Endodermal cell (in vitro differentiated cells): ENCODE results near the gene NRXN3. TPM values are rescaled to one million over a fixed set of nuclear protein-coding genes. Genes with fewer than 3 reads are reported as not detected.

Source experiments
- DNase-seq: peaks from one replicate; pipeline ENCODE4 v3.0.0-alpha.2; 2017
- H3K27ac ChIP-seq: 2 replicates; pipeline ENCODE4 v1.5.1; 2013; ENCODE audit warnings: mild to moderate bottlenecking, low read depth, low read length, moderate library complexity
- H3K27me3 ChIP-seq: 2 replicates; pipeline ENCODE4 v1.6.1; 2013; ENCODE audit warnings: mild to moderate bottlenecking, low read length, moderate library complexity; ENCODE audit not compliant: insufficient read depth, control insufficient read depth, poor library complexity, severe bottlenecking
- H3K36me3 ChIP-seq: 2 replicates; pipeline ENCODE4 v1.7.0; 2013; ENCODE audit warnings: mild to moderate bottlenecking, low read length, moderate library complexity; ENCODE audit not compliant: control insufficient read depth, insufficient read depth
- H3K4me1 ChIP-seq: one replicate; pipeline ENCODE4 v1.7.0; 2013; ENCODE audit warnings: low read length; ENCODE audit not compliant: control insufficient read depth, insufficient read depth
- H3K4me3 ChIP-seq: 2 replicates; pipeline ENCODE4 v1.5.1; 2013; ENCODE audit warnings: mild to moderate bottlenecking, low read length, moderate library complexity
- H3K9ac ChIP-seq: 2 replicates; pipeline ENCODE4 v1.6.1; 2013; ENCODE audit warnings: mild to moderate bottlenecking, low read length, moderate library complexity; ENCODE audit not compliant: poor library complexity, severe bottlenecking; ENCODE audit errors: extremely low read depth
- H3K9me3 ChIP-seq: 2 replicates; pipeline ENCODE4 v1.6.1; 2013; ENCODE audit warnings: mild to moderate bottlenecking, low read length, moderate library complexity; ENCODE audit not compliant: control insufficient read depth
- H3K27ac Mint-ChIP-seq: 2 replicates; pipeline ENCODE4 v1.8.0; 2020; ENCODE audit warnings: mixed read lengths
- H3K27me3 Mint-ChIP-seq: 2 replicates; pipeline ENCODE4 v1.8.0; 2021; ENCODE audit warnings: mild to moderate bottlenecking, mixed read lengths; ENCODE audit not compliant: insufficient read depth
- H3K36me3 Mint-ChIP-seq: 2 replicates; pipeline ENCODE4 v1.8.0; 2020; ENCODE audit warnings: low read depth, mixed read lengths
- H3K4me1 Mint-ChIP-seq: 2 replicates; pipeline ENCODE4 v1.8.0; 2020; ENCODE audit warnings: mixed read lengths
- H3K4me3 Mint-ChIP-seq: 2 replicates; pipeline ENCODE4 v1.8.0; 2020; ENCODE audit warnings: mild to moderate bottlenecking, moderate library complexity, mixed read lengths
- H3K9me3 Mint-ChIP-seq: 2 replicates; pipeline ENCODE4 v1.8.0; 2020; ENCODE audit warnings: mild to moderate bottlenecking, mixed read lengths
- CTCF ChIP-seq: fragments of 200-600 bp; sonication (generic); conservative IDR thresholded peaks from 2 replicates; pipeline ENCODE4 v1.5.0; 2021; ENCODE audit warnings: antibody characterized with exemption, mild to moderate bottlenecking
- WGBS, 2 experiments: methylation state at CpG; one replicate each; pipeline versions ENCODE4 v1.1.5 to v1.1.7; 2013; ENCODE audit warnings: missing lambda C conversion rate in 2 of 2, mixed read lengths in 1 of 2; ENCODE audit not compliant: insufficient coverage in 1 of 2, insufficient read length in 1 of 2; 5-methylcytosine and 5-hydroxymethylcytosine counted together
- total RNA-seq, 2 donors: library from RNA; stranded (reverse); fragmentation: NEBNext Ultra II Directional in 1 of 2; extraction: Animal tissue kit (Norgen Biotek cat#: 25700) in 1 of 2; gene quantifications; 2 replicates in 1 of 2; 3 replicates in 1 of 2; pipeline ENCODE4 v1.2.1, GENCODE V29; 2021

Gene NRXN3
- total RNA-seq, 2 donors from 2014 or later: 20.9 to 21.4 TPM

GRCh38 chr14:78710963-78711362 lies 540.8 kb downstream of the NRXN3 start:
- Mint-ChIP-seq H3K4me1 (peaks cover 5% of the 10 kb centered on the region), H3K27ac (no peak overlapping the region), H3K27me3 (peaks cover 6% of the 10 kb centered on the region), H3K4me3 (no peak overlapping the region), H3K36me3 (no peaks in the 10 kb centered on the region), H3K9me3 (no peaks in the 10 kb centered on the region)
- TF ChIP-seq CTCF: no peak
- peak overlapping the region; percentile 87 for H3K27ac ChIP-seq
- H3K36me3 ChIP-seq: no peaks in the 10 kb centered on the region
- no peaks in the 10 kb centered on the region for H3K9me3 ChIP-seq
- H3K9ac ChIP-seq: no peak overlapping the region
- no peak for DNase-seq
- H3K4me3 ChIP-seq: no peak overlapping the region
- H3K4me1 ChIP-seq: peaks cover 4% of the 10 kb centered on the region
- H3K27me3 ChIP-seq: no peaks in the 10 kb centered on the region
- WGBS, 2 experiments: 89 to 95% methylated on average over 3 to 4 of the region's 4 CpGs

- TF ChIP-seq CTCF: no peak
- Histone ChIP-seq H3K4me1 (no peaks in the 10 kb centered on the region), H3K27me3 (no peaks in the 10 kb centered on the region), H3K9ac (no peak overlapping the region), H3K27ac (no peak overlapping the region), H3K36me3 (no peaks in the 10 kb centered on the region), H3K9me3 (no peaks in the 10 kb centered on the region), H3K4me3 (no peak overlapping the region)
- no peak for DNase-seq
- peaks cover 3% of the 10 kb centered on the region for H3K4me1 Mint-ChIP-seq
- no peak overlapping the region for H3K27ac Mint-ChIP-seq
- H3K4me3 Mint-ChIP-seq: no peak overlapping the region
- H3K27me3 Mint-ChIP-seq: peaks cover 4% of the 10 kb centered on the region
- no peaks in the 10 kb centered on the region for H3K9me3 Mint-ChIP-seq
- H3K36me3 Mint-ChIP-seq: no peaks in the 10 kb centered on the region
Measured at GRCh38 chr14:78713716-78714115, 543.5 kb downstream of the NRXN3 start.

GRCh38 chr14:78714711-78715110 lies 544.5 kb downstream of the NRXN3 start:
- Mint-ChIP-seq H3K27me3 (no peaks in the 10 kb centered on the region), H3K36me3 (no peaks in the 10 kb centered on the region), H3K9me3 (no peaks in the 10 kb centered on the region), H3K4me1 (peaks cover 3% of the 10 kb centered on the region), H3K27ac (no peak overlapping the region), H3K4me3 (no peak overlapping the region)
- no peak for TF ChIP-seq CTCF
- Histone ChIP-seq H3K9me3 (no peaks in the 10 kb centered on the region), H3K4me3 (no peak overlapping the region), H3K9ac (no peak overlapping the region), H3K4me1 (no peaks in the 10 kb centered on the region), H3K27ac (no peak overlapping the region), H3K36me3 (no peaks in the 10 kb centered on the region), H3K27me3 (no peaks in the 10 kb centered on the region)
- no peak for DNase-seq
- WGBS, 2 experiments: 95% methylated on average over 14 to 18 of the region's 18 CpGs
